DND-41 (cell line): Measurements from ENCODE around the gene MBD6.

ENCODE experiments used
- ATAC-seq: fragments of 200-7000 bp; cut with Tn5 transposase; 3 replicates; pipeline ENCODE4 v1.9.1; 2021; ENCODE audit warnings: low read depth; ENCODE audit not compliant: insufficient read depth
- DNase-seq: peaks from one replicate; pipeline ENCODE4 v3.0.0-alpha.2; 2020
- H2AFZ ChIP-seq: 2 replicates; pipeline ENCODE4 v1.6.0; 2012; ENCODE audit warnings: low read depth, low read length
- H3K27ac ChIP-seq: 2 replicates; pipeline ENCODE4 v1.5.1; 2012; ENCODE audit warnings: low read length, inconsistent platforms
- H3K27me3 ChIP-seq: fragments of 200-600 bp; sonication (generic); 2 replicates; pipeline ENCODE4 v1.6.0; 2012; ENCODE audit warnings: low read length, mild to moderate bottlenecking, inconsistent platforms; ENCODE audit not compliant: insufficient read depth, poor library complexity
- H3K36me3 ChIP-seq: 2 replicates; pipeline ENCODE4 v1.5.1; 2012; ENCODE audit warnings: low read length, inconsistent platforms; ENCODE audit not compliant: insufficient read depth
- H3K4me1 ChIP-seq: 2 replicates; pipeline ENCODE4 v1.5.1; 2012; ENCODE audit warnings: mild to moderate bottlenecking, low read length; ENCODE audit not compliant: insufficient read depth
- H3K4me2 ChIP-seq: 2 replicates; pipeline ENCODE4 v1.6.0; 2012; ENCODE audit warnings: mild to moderate bottlenecking, moderate library complexity, low read length, inconsistent platforms; ENCODE audit not compliant: insufficient read depth
- H3K4me3 ChIP-seq, 2 experiments: fragments of 200-600 bp in 1 of 2; shearing (Covaris generic) in 1 of 2; 2 replicates each; pipeline ENCODE4 v1.5.1; 2012 to 2016; ENCODE audit warnings: inconsistent platforms in 2 of 2, low read length in 2 of 2, mild to moderate bottlenecking in 2 of 2, low read depth in 1 of 2, moderate library complexity in 1 of 2
- H3K79me2 ChIP-seq: 2 replicates; pipeline ENCODE4 v1.6.0; 2012; ENCODE audit warnings: low read length, inconsistent platforms; ENCODE audit not compliant: insufficient read depth
- H3K9ac ChIP-seq: 2 replicates; pipeline ENCODE4 v1.6.0; 2012; ENCODE audit warnings: low read depth, mild to moderate bottlenecking, inconsistent platforms, low read length, moderate library complexity
- H3K9me3 ChIP-seq: 2 replicates; pipeline ENCODE4 v1.5.1; 2012; ENCODE audit warnings: low read length, moderate library complexity, mild to moderate bottlenecking, inconsistent platforms; ENCODE audit not compliant: insufficient read depth, severe bottlenecking
- H4K20me1 ChIP-seq: 2 replicates; pipeline ENCODE4 v1.6.0; 2012; ENCODE audit warnings: low read length; ENCODE audit not compliant: insufficient read depth
- EZH2 ChIP-seq: IDR thresholded peaks from 3 replicates; pipeline ENCODE4 v1.6.1; 2012; ENCODE audit warnings: borderline replicate concordance, low read depth, mild to moderate bottlenecking, moderate library complexity, low read length, inconsistent platforms; ENCODE audit not compliant: severe bottlenecking
- TF ChIP-seq, protein P1 (sequence below): IDR thresholded peaks from 2 replicates; pipeline ENCODE4 v1.5.1; 2012; ENCODE audit warnings: borderline replicate concordance, low read length, moderate library complexity, mild to moderate bottlenecking; ENCODE audit not compliant: poor library complexity, severe bottlenecking; ENCODE audit errors: extremely low read depth

Gene MBD6

DNA sequence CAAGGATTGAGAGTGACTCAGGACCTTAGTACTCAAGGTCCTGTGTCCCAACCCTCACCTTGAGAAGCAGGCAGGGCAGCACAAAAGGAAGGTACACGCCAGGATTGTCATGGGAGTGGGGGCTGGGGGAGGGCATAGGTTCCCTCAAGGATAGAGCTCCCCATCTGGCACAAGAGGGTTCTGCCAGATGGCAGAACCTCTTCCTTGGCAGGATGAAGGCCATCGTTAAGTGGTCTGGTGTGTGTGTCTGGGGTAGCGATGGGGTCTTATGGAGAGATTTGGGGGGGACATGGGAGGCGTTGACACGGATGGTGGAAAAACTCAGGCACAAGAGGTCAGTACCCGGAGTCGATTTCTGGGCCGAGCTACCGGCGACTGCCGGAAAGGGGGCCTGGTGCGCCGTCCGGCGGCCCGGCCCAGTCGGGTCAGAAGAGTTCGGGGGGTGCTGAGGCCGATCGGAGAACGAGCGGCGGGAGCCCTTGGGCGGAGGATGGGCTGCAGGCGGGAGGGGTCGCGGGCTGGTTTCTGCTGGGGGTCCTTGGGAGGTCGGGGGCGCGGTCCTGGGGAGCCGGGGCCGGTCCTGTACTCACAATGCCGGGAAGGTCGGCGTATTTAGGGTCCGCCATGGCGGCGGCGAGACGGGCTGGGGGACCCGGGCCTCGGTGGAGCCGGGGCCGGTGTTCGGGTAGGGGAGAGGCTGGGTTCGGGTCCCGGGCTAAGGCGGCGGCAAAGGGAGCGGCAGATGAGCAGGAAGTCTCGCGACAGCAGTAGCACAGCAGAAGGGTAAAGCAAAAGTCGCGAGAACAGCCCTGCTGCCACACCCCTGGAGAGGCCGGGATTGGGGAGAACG, 24.0 kb downstream of the MBD6 start, which contains the start of gene DCTN2:
DCTN2 (minus strand) TSS at position 755 of the 850 bp plus-strand sequence; CDS start at position 626, 129 bp downstream.
- Histone ChIP-seq H2AFZ (peak within 1 kb of the TSS; percentile 80), H3K4me2 (peak within 1 kb of the TSS; percentile 89), H3K9me3 (no peaks in the 10 kb centered on the region), H4K20me1 (peaks cover 8% of the 10 kb centered on the region; the same call in 1 of the 2 replicates), H3K27me3 (peaks cover 10% of the 10 kb centered on the region), H3K9ac (peak within 1 kb of the TSS; percentile 85), H3K4me3 (peak within 1 kb of the TSS; percentile 61 to 86), H3K36me3 (peaks cover 21% of the 10 kb centered on the region), H3K27ac (peak within 1 kb of the TSS; percentile 75), H3K79me2 (peaks cover 36% of the 10 kb centered on the region), H3K4me1 (peaks cover 26% of the 10 kb centered on the region)
- TF ChIP-seq, protein P1, sequence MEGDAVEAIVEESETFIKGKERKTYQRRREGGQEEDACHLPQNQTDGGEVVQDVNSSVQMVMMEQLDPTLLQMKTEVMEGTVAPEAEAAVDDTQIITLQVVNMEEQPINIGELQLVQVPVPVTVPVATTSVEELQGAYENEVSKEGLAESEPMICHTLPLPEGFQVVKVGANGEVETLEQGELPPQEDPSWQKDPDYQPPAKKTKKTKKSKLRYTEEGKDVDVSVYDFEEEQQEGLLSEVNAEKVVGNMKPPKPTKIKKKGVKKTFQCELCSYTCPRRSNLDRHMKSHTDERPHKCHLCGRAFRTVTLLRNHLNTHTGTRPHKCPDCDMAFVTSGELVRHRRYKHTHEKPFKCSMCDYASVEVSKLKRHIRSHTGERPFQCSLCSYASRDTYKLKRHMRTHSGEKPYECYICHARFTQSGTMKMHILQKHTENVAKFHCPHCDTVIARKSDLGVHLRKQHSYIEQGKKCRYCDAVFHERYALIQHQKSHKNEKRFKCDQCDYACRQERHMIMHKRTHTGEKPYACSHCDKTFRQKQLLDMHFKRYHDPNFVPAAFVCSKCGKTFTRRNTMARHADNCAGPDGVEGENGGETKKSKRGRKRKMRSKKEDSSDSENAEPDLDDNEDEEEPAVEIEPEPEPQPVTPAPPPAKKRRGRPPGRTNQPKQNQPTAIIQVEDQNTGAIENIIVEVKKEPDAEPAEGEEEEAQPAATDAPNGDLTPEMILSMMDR, result peak; percentile 41
- no peak for TF ChIP-seq EZH2
- DNase-seq (peak; percentile 98), ATAC-seq (peak; percentile 100)

GRCh38 chr12:57547288-57548012, 24.8 kb downstream of the MBD6 start:
- Histone ChIP-seq H3K27me3 (peaks cover 13% of the 10 kb centered on the region), H3K9ac (peak overlapping the region; percentile 85), H3K4me2 (peak overlapping the region; percentile 89), H3K27ac (peak overlapping the region; percentile 40; the same call in 1 of the 2 replicates), H3K79me2 (peaks cover 36% of the 10 kb centered on the region), H3K36me3 (peaks cover 19% of the 10 kb centered on the region), H4K20me1 (peaks cover 8% of the 10 kb centered on the region; the same call in 1 of the 2 replicates), H3K4me3 (peak overlapping the region; percentile 61 to 86; a peak in 3 of 4 replicates), H3K9me3 (no peaks in the 10 kb centered on the region), H3K4me1 (peaks cover 26% of the 10 kb centered on the region), H2AFZ (peak overlapping the region; percentile 80)
- TF ChIP-seq, protein P1, result no peak
- TF ChIP-seq EZH2, result no peak
- ATAC-seq (no peak), DNase-seq (no peak)

DNA sequence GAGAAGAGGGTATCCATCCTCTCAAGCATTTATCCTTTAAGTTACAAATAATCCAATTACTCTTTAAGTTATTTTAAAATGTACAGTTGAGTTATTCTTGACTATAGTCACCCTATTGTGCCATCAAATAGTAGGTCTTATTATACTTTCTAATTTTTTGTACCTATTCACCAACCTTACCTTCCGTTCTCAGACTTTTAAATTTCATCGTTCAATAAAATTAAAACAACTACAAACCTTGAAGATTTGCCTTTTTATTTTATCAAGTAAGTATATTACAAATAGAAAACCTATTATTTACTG, 25.3 kb downstream of the MBD6 start:
- Histone ChIP-seq H3K9me3 (no peaks in the 10 kb centered on the region), H3K4me2 (peak overlapping the region; percentile 89; the same call in 1 of the 2 replicates), H3K4me3 (no peak overlapping the region), H3K27ac (no peak overlapping the region), H3K9ac (no peak overlapping the region), H3K79me2 (peaks cover 36% of the 10 kb centered on the region), H4K20me1 (peaks cover 8% of the 10 kb centered on the region; the same call in 1 of the 2 replicates), H3K4me1 (peaks cover 26% of the 10 kb centered on the region), H3K36me3 (peaks cover 19% of the 10 kb centered on the region), H2AFZ (0 out of 2 replicates have a peak overlapping the region, but pooled peaks have one; percentile 80), H3K27me3 (peaks cover 18% of the 10 kb centered on the region)
- no peak for ATAC-seq
- no peak for TF ChIP-seq EZH2
- TF ChIP-seq, protein P1, result no peak
- DNase-seq, result no peak
